ENCODE data around the gene JMJD1C. TPM values are rescaled to one million over a fixed set of nuclear protein-coding genes. Genes with fewer than 3 reads are reported as not detected.

The JMJD1C gene
- 91.9 and 101 TPM in 2 replicates for total RNA-seq (2022)
- percentile 95 among the genes with signal in this experiment for Bru-seq, nascent RNA
- percentile 80 among the genes with signal in this experiment for BruChase-seq, experiment 1, labeled RNA remaining after a 6-hour chase
- percentile 90 among the genes with signal in this experiment for BruChase-seq, experiment 2, labeled RNA remaining after a 2-hour chase
- long read RNA-seq, full-length matches to known transcripts, result 1 of 21 reads
- long read RNA-seq, partial matches to known transcripts, result 9 of 21 reads
- long read RNA-seq, other reads (novel, unspliced or antisense), result 11 of 21 reads

GRCh38 chr10:63465293-63466143 is at the start of gene JMJD1C:
JMJD1C (minus strand) TSS chr10:63465977; CDS start chr10:63465662, 315 bp downstream.
- CTCF ChIA-PET, result interaction anchor here (0.5 to 2.9 kb wide), 8 partner anchors 162 to 299 kb away, joined by 3 to 14 read pairs (median 3); no protein-coding TSS in a partner anchor
- no TSS peak for BruUV-seq (replicated peaks)

GRCh38 chr10:63515002-63515763 is 49.4 kb upstream of the JMJD1C start:
- BruUV-seq (replicated peaks), result no TSS peak
- peaks cover 7% of the 10 kb centered on the region for H3K9me3 Mint-ChIP-seq (ENCODE audit: unreplicated experiment)
- ChIA-PET POLR2A (interaction anchor here (0.6 to 13.7 kb wide), 22 partner anchors 9 to 1522 kb away, joined by 3 to 205 read pairs (median 4); partner anchors contain the start of gene JMJD1C), CTCF (interaction anchor here (0.5 to 1.9 kb wide), 12 partner anchors 9 to 348 kb away, joined by 3 to 10 read pairs (median 3); no protein-coding TSS in a partner anchor)
- TF ChIP-seq, protein P1, sequence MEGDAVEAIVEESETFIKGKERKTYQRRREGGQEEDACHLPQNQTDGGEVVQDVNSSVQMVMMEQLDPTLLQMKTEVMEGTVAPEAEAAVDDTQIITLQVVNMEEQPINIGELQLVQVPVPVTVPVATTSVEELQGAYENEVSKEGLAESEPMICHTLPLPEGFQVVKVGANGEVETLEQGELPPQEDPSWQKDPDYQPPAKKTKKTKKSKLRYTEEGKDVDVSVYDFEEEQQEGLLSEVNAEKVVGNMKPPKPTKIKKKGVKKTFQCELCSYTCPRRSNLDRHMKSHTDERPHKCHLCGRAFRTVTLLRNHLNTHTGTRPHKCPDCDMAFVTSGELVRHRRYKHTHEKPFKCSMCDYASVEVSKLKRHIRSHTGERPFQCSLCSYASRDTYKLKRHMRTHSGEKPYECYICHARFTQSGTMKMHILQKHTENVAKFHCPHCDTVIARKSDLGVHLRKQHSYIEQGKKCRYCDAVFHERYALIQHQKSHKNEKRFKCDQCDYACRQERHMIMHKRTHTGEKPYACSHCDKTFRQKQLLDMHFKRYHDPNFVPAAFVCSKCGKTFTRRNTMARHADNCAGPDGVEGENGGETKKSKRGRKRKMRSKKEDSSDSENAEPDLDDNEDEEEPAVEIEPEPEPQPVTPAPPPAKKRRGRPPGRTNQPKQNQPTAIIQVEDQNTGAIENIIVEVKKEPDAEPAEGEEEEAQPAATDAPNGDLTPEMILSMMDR (IDR thresholded peaks at IDR 0.05; ENCODE audit: unreplicated experiment), result no peak
- H3K27ac Mint-ChIP-seq (ENCODE audit: low read depth, unreplicated experiment), result peak overlapping the region; percentile 97
- H3K4me1 Mint-ChIP-seq (ENCODE audit: insufficient read depth, unreplicated experiment), result peaks cover 59% of the 10 kb centered on the region
- no peaks in the 10 kb centered on the region for H3K27me3 Mint-ChIP-seq (ENCODE audit: insufficient read depth, unreplicated experiment)
- DNase-seq (ENCODE audit: unreplicated experiment), result peak; percentile 42
- H3K4me3 Mint-ChIP-seq (ENCODE audit: unreplicated experiment), result peak overlapping the region; percentile 65
- peaks cover 5% of the 10 kb centered on the region for H3K36me3 Mint-ChIP-seq (ENCODE audit: insufficient read depth, unreplicated experiment)
- intact Hi-C loops (cut with micrococcal nuclease), result no loop called here

More at GRCh38 chr10:63465293-63466143, at the start of gene JMJD1C:
- Mint-ChIP-seq H3K27me3 (ENCODE audit: insufficient read depth, unreplicated experiment) (no peaks in the 10 kb centered on the region), H3K4me3 (ENCODE audit: unreplicated experiment) (peak within 1 kb of the TSS; percentile 97), H3K4me1 (ENCODE audit: insufficient read depth, unreplicated experiment) (peaks cover 19% of the 10 kb centered on the region), H3K9me3 (ENCODE audit: unreplicated experiment) (no peaks in the 10 kb centered on the region), H3K36me3 (ENCODE audit: insufficient read depth, unreplicated experiment) (peaks cover 6% of the 10 kb centered on the region), H3K27ac (ENCODE audit: low read depth, unreplicated experiment) (peak within 1 kb of the TSS; percentile 93)
- POLR2A ChIA-PET, result interaction anchor here (0.6 to 7.9 kb wide), 32 partner anchors 9 to 299 kb away, joined by 3 to 205 read pairs (median 7); partner anchors contain the start of gene REEP3
- TF ChIP-seq, protein P1 (IDR thresholded peaks at IDR 0.05; ENCODE audit: unreplicated experiment), result no peak
- intact Hi-C loops (cut with micrococcal nuclease), result loop anchor here (1.0 to 10.0 kb wide), 4 partner anchors 53 to 249 kb away; no protein-coding TSS in a partner anchor
- DNase-seq (ENCODE audit: unreplicated experiment), result peak; percentile 75

GRCh38 chr10:63506554-63506953 is 40.8 kb upstream of the JMJD1C start:
- ChIA-PET POLR2A (interaction anchor here (0.7 to 6.0 kb wide), 7 partner anchors 9 to 413 kb away, joined by 3 to 83 read pairs (median 4); partner anchors contain the start of genes JMJD1C and REEP3), CTCF (interaction anchor here (0.7 to 1.5 kb wide), 3 partner anchors 9 to 297 kb away, joined by 3 to 5 read pairs (median 3); no protein-coding TSS in a partner anchor)
- TF ChIP-seq, protein P1 (IDR thresholded peaks at IDR 0.05; ENCODE audit: unreplicated experiment), result no peak
- BruUV-seq (replicated peaks), result no TSS peak
- H3K9me3 Mint-ChIP-seq (ENCODE audit: unreplicated experiment), result peaks cover under 1% of the 10 kb centered on the region
- DNase-seq (ENCODE audit: unreplicated experiment), result no peak
- intact Hi-C loops (cut with micrococcal nuclease), result no loop called here
- peaks cover 20% of the 10 kb centered on the region for H3K4me1 Mint-ChIP-seq (ENCODE audit: insufficient read depth, unreplicated experiment)
- no peak overlapping the region for H3K4me3 Mint-ChIP-seq (ENCODE audit: unreplicated experiment)
- H3K27ac Mint-ChIP-seq (ENCODE audit: low read depth, unreplicated experiment), result no peak overlapping the region
- H3K36me3 Mint-ChIP-seq (ENCODE audit: insufficient read depth, unreplicated experiment), result peaks cover 3% of the 10 kb centered on the region
- H3K27me3 Mint-ChIP-seq (ENCODE audit: insufficient read depth, unreplicated experiment), result no peaks in the 10 kb centered on the region

Measured in MCF 10A (cell line).